GM12892 (cell line): Measurements from ENCODE around the gene FLT1.

Experiments
- DNase-seq: peaks from one replicate; pipeline ENCODE4 v3.0.0; 2011; ENCODE audit not compliant: insufficient read length
- FAIRE-seq: peaks from 2 replicates; lab custom pipeline; 2011; peaks lifted over from hg19 to GRCh38; lab: Jason Lieb, UNC
- POLR2A ChIP-seq: IDR thresholded peaks from 2 replicates; pipeline ENCODE4 v1.6.1; 2011; ENCODE audit warnings: low read depth, low read length, control low read depth
- POLR2AphosphoS5 ChIP-seq: IDR thresholded peaks from 2 replicates; pipeline ENCODE4 v1.6.1; 2011; ENCODE audit warnings: low read depth, low read length, control low read depth
- TAF1 ChIP-seq: IDR thresholded peaks from 2 replicates; pipeline ENCODE4 v1.6.1; 2011; ENCODE audit warnings: low read depth, mild to moderate bottlenecking, control low read depth, low read length, borderline replicate concordance

The FLT1 gene

DNA sequence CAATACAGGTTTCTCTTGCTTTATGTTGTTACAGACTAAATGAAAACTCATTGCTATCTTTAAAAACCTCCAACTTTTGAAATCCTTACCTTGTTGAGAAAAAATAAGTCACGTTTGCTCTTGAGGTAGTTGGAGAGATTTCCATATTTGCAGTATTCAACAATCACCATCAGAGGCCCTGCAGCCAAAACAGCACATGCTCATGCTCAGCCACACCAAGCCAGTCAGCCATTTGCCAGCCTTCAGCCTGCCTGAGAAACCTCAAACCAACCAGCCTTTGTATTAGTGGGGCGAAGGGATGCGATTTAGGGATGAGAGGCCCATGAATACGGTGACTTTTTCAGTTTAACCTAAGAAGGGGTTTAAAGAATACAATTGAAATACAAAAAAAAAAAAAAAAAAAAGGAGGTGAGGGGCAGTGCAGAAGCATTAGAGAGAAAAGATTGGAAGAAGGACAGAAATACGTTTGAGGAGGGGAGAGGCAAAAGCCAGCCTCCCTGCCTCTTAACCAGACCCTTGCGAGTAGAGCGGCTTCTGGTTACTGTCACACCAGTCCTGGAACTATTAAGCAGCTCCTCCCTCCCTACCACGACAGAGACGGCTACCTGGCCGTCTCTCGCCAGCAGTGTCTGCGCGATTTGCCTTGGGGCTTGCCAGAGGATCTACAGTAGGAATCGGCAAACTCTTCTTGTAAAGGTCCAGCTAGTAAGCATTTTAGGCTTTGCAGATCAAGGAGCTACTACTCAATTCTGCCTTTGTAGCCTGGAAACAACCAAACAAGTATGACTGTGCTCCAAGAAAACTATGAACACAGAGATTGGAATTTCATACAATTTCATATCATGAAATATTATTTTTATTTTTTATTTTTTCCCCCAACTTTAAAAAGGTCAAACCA lies 167.3 kb downstream of the FLT1 start:
- FAIRE-seq (no peak), DNase-seq (no peak)
- TF ChIP-seq TAF1 (no peak), POLR2A (no peak), POLR2AphosphoS5 (no peak)

DNA sequence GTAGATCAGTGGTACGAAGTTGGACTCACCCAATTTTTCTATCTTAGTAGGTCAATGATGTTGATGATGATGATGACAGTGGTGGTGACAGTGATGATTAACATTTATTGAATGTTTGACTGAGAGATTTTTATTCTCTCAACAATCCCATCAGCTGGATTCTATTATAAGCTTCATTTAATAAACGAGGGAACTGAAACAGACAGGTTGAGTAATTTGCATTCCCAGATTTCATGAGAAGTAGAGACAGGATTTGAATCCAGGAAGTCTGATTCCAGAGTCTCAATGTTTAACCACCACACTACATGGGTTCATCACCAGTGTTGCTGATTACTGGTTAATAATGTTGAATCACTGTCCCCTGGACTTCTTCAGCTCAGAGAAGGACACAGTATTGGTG lies 168.9 kb downstream of the FLT1 start:
- DNase-seq = no peak
- TF ChIP-seq POLR2AphosphoS5 = no peak
- TF ChIP-seq TAF1 = no peak
- TF ChIP-seq POLR2A = no peak
- FAIRE-seq = no peak

DNA sequence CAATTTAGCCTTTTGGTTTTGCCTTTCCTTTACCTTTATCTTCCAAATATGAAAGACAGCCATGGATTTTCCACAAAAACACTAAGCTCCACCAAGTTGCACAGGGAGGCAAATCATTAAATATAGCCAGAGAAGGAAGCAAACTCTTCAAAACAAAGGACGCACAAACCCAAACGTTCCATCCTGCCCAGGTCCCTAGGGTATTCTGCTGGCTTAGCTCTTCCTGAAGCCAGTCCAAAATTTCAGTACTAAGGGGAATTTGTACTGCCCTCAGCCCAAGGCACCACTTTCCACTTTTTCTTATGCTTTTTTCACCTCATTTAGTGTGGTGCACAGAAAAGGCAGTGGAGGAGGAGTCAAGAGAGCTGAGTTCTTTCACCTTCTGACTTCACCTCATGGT lies 169.9 kb downstream of the FLT1 start:
- FAIRE-seq = no peak
- no peak for TF ChIP-seq TAF1
- no peak for TF ChIP-seq POLR2AphosphoS5
- no peak for TF ChIP-seq POLR2A
- no peak for DNase-seq

DNA sequence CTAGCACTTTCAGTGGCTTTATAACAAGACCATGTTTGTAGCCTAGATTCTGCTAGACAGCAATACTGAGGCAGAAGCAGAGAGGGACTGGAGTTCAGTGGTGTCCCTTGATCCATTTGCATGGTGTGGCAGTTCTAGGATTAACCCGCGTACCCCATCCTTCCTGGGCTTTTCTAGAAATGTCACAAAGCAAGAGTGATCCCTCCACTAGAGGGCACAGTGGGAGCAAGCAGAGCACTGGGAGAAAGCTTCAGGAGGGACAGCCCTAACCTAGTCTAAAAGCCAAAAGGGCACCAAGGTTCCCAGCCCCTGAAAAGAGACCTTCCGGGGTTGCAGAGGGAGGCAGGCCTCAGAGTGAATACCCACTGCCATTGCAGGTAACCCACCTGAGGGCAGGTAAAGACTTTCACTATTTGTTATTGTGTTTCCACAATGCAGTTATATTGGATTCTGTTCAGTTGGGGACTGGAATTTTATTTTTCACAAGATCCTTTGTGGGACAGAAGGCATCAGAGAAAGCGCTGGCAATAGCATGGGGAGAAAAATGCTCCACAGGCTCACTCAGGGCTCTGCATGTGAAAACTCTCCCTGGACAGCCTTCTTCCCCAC lies 170.6 kb downstream of the FLT1 start:
- peak; percentile 85 for FAIRE-seq

DNA sequence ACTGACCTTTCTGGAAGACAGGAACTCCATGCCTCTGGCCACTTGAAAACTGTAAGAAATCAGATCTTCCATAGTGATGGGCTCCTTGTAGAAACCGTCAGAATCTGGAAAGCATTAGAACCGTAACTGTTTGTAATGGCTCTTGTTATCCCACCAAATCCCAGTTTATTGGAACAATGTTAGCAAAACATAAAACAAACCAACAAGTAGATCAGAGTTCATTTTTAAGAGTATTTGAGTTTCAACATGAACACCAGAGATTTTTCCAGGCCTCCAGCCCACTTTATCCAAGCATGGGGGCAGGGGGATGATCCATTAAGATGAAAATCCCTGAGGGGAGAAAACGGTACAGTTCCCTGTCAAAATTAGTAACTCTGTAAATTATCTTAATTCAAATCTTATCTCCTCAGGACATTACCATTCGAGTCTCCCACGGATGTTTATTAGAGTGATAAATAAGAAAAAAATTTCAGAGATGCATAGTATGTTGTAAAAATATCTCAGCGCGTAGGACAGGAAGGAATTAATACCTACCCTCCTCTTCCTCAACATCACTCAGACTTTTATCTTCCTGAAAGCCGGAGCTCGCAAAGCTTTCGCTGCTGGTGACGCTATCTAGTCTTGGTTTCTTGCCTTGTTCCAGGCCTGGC lies 172.5 kb downstream of the FLT1 start:
- no peak for FAIRE-seq
- no peak for TF ChIP-seq TAF1
- TF ChIP-seq POLR2A = no peak
- no peak for TF ChIP-seq POLR2AphosphoS5
- no peak for DNase-seq

More for the DNA sequence above, 170.6 kb downstream of the FLT1 start:
- DNase-seq = peak; percentile 39
- no peak for TF ChIP-seq POLR2A
- no peak for TF ChIP-seq TAF1
- no peak for TF ChIP-seq POLR2AphosphoS5

DNA sequence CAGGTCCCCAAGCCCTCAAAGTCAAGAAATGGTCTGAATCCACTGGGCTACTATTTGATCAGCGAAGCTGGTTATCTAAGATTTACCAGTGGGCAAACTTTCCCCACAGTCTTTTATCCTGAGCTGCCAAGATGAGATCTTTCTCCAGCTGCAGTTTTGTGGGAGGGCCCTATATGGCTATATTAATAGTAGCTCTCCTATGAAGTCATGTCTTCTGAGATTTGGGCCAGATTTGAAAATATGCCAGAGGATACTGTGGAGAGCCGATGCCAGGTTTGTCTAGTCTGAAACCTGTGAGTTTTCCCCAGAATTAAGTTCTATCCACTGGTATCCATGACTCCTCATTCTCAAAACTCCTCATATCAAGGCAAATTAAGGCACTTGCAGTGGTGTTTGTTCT lies 173.2 kb downstream of the FLT1 start:
- TF ChIP-seq POLR2AphosphoS5 = no peak
- TF ChIP-seq POLR2A = no peak
- no peak for TF ChIP-seq TAF1
- no peak for FAIRE-seq
- DNase-seq = no peak

DNA sequence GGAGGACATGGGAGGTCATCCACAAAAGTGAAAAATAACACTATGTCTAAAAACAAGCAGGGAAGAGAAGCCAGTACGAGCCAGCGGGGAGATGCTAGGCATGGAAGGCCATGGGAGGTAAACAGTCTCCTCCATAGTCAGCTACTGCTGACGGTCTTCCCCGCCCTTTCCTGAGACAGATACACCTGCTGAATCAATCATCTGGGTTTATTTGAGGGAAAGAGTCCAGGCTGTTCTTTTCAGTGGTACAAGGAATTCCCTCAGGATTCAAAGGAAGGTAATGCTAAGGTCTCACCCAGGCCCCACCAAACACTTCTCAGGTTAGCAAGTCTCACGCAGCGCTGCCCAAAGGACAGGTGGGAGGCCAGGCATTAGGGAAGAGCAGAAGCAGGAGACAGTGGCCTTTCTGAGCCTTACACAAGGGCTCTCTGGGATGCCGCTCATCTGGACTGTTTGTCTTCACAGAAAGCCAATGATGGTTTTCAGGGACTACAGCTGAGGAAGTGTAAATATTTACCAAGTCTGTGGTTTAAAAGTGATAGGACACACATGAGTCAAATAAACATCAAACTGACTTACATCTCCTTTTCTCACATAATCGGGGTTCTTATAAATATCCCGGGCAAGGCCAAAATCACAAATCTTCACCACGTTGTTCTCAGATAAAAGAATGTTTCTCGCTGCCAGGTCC lies 173.9 kb downstream of the FLT1 start:
- DNase-seq (no peak), FAIRE-seq (no peak)
- no peak for TF ChIP-seq POLR2AphosphoS5
- no peak for TF ChIP-seq POLR2A
- TF ChIP-seq TAF1 = no peak

DNA sequence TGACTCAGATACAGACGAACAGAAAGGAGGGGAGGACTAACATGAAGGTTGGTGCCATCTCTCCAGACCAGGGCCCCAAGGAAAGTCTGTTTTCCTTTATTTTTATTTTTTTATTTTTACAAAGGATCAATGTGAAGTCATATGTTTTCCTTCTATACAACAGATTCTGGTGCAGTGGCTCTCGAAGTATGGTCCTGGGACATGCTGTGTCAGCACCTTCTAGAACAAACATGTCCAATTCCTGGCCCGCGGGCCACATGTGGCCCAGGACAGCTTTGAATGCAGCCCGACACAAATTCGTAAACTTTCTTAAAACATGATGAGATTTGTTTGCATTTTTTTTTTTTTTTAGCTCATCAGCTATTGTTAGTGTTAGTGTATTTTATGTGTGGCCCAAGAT lies 174.7 kb downstream of the FLT1 start:
- TF ChIP-seq TAF1 = no peak
- no peak for TF ChIP-seq POLR2AphosphoS5
- no peak for TF ChIP-seq POLR2A
- FAIRE-seq (no peak), DNase-seq (no peak)

DNA sequence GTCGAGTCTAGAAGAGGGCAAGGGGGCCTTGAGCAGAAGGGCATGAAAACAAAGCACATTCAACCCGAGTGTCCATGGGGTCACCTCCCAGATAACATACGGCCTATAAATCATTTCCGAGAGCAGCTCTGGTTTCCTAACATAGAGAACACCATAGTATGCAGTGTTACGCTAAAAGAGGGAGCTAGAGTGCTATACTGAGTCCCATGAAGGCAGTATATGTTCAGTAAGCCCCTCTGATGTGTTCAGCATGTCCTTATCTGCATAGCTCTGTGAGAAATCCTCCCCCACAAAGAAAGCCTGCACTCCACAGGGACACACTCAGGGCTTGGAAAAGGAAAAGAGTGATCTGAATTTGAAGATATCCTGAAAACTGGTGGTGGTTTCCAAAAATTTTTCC lies 175.4 kb downstream of the FLT1 start:
- FAIRE-seq = no peak
- no peak for DNase-seq
- TF ChIP-seq POLR2A (no peak), TAF1 (no peak)

DNA sequence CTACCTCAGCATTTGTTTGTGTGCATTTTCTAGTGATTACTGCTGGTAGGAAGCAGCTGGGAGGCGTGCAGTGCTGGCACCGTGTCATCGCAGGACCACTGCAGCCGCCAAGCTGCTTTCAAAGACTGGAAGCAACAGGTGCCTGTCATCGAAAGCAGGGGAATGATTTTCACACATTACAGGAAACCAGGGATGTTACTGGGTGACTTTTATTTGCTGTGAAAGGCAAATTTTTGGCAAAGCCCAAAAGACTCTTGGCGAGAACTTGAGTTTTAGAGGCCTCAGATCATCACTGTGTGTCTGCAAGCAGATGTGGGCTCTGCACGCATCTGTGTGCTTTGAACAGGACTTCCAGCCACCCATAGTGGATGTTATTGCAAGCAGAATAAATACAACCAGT lies 176.4 kb downstream of the FLT1 start:
- TF ChIP-seq POLR2AphosphoS5 (no peak), TAF1 (no peak), POLR2A (no peak)
- FAIRE-seq = no peak
- DNase-seq = no peak

DNA sequence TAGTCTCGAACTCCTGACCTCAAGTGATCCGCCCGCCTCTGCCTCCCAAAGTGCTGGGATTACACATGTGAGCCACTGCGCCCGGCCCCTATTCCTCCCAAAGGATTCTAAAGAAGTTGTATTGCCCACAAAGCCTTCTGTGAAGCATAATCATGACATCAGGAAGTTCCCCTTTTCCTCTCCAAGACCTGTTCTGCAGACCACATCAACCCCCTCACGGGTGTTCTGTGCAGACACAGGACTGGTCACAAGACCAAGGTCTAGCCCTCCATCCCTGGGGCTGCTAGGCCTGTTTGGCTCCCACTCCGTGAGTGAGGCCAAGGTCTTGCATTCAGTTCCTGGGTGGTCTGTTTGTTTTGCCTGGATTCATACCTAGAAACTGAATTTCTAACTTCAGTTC lies 178.1 kb downstream of the FLT1 start:
- no peak for TF ChIP-seq TAF1
- TF ChIP-seq POLR2AphosphoS5 = no peak
- no peak for TF ChIP-seq POLR2A
- FAIRE-seq = no peak
- no peak for DNase-seq
